Lower leg skin (tissue), 3 donors: ENCODE results near the gene FAM184A.

Experiments used
- CTCF ChIP-seq, 3 donors: fragments of 450-650 bp; IDR thresholded peaks; one replicate each; pipeline ENCODE4 v1.5.1; 2016; ENCODE audit warnings: antibody characterized with exemption in 3 of 3, mild to moderate bottlenecking in 3 of 3, moderate library complexity in 2 of 3
- POLR2A ChIP-seq, 2 donors: fragments of 450-650 bp; IDR thresholded peaks; one replicate each; pipeline ENCODE4 v1.6.1; 2016 to 2017; ENCODE audit warnings: antibody characterized with exemption in 2 of 2, mild to moderate bottlenecking in 1 of 2, moderate library complexity in 1 of 2

DNA sequence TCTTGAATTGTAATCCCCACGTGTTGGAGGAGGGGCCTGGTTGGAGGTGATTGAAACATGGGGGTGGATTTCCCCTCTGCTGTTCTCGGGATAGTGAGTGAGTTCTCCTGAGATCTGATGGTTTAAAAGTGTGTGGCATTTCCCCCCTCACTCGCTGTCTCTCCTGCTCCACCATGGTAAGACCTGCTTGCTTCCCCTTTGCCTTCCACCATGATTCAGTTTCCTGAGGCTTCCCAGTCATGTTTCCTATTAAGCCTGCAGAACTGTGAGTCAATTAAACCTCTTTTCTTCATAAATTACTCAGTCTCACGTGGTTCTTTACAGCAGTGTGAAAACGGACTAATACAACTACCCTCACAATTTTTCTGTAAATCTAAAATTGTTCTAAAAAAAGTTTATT is 26.8 kb upstream of the FAM184A start:
- TF ChIP-seq CTCF (IDR thresholded peaks at IDR 0.05) (no peak), POLR2A (IDR thresholded peaks at IDR 0.05) (no peak)
